Measurements from ENCODE around the gene MIOX. TPM values are rescaled to one million over a fixed set of nuclear protein-coding genes. Genes with fewer than 3 reads are reported as not detected.

Gene MIOX
- polyA plus RNA-seq, 1 donor from 2014 or later: not detected

- H3K79me2 ChIP-seq (replicated peaks; ENCODE audit: insufficient read depth, low read length): peaks cover 13% of the 10 kb centered on the region
- H3K36me3 ChIP-seq (ENCODE audit: insufficient read depth, low read length): no peaks in the 10 kb centered on the region
- H3K9me2 ChIP-seq (ENCODE audit: insufficient read depth, low read length): no peaks in the 10 kb centered on the region
- H3K4me2 ChIP-seq (ENCODE audit: low read length): no peak overlapping the region
- H3K4me3 ChIP-seq (ENCODE audit: low read length): no peak overlapping the region
- H3K27ac ChIP-seq (ENCODE audit: low read length): no peak overlapping the region
- H3K9ac ChIP-seq (ENCODE audit: low read length): no peak overlapping the region
- H4K20me1 ChIP-seq (ENCODE audit: insufficient read depth): peaks cover 8% of the 10 kb centered on the region
- H3K27me3 ChIP-seq (ENCODE audit: insufficient read depth, low read depth, low read length): peaks cover 32% of the 10 kb centered on the region
- no peaks in the 10 kb centered on the region for H3K9me3 ChIP-seq (ENCODE audit: low read length)
- TF ChIP-seq POLR2AphosphoS5 (IDR thresholded peaks at IDR 0.05) (no peak), SMC3 (conservative IDR thresholded peaks at IDR 0.05; ENCODE audit: poor library complexity) (no peak), RAD21 (conservative IDR thresholded peaks at IDR 0.05) (no peak), EZH2 (IDR thresholded peaks at IDR 0.05; ENCODE audit: borderline replicate concordance, insufficient read depth, low read length, poor library complexity, severe bottlenecking) (no peak), TAF1 (IDR thresholded peaks at IDR 0.05; ENCODE audit: low read depth) (no peak), CTCF (IDR thresholded peaks at IDR 0.05; ENCODE audit: poor library complexity, severe bottlenecking) (no peak), REST (IDR thresholded peaks at IDR 0.05; ENCODE audit: borderline replicate concordance) (no peak), MXI1 (conservative IDR thresholded peaks at IDR 0.05; ENCODE audit: poor library complexity, severe bottlenecking) (no peak), EP300 (conservative IDR thresholded peaks at IDR 0.05; ENCODE audit: poor library complexity, severe bottlenecking) (no peak)
- H2AFZ ChIP-seq (ENCODE audit: low read depth, low read length): no peak overlapping the region
- no peaks in the 10 kb centered on the region for H3F3A ChIP-seq (ENCODE audit: insufficient read depth, low read length, poor library complexity, severe bottlenecking)
Observed at GRCh38 chr22:50477923-50478322, 8.7 kb upstream of the MIOX start.

GRCh38 chr22:50479721-50480120 lies 6.9 kb upstream of the MIOX start:
- Histone ChIP-seq H3F3A (ENCODE audit: insufficient read depth, low read length, poor library complexity, severe bottlenecking) (no peaks in the 10 kb centered on the region), H2AFZ (ENCODE audit: low read depth, low read length) (no peak overlapping the region), H3K27me3 (ENCODE audit: insufficient read depth, low read depth, low read length) (peaks cover 32% of the 10 kb centered on the region), H3K4me3 (ENCODE audit: low read length) (no peak overlapping the region), H3K9me3 (ENCODE audit: low read length) (no peaks in the 10 kb centered on the region), H3K36me3 (ENCODE audit: insufficient read depth, low read length) (no peaks in the 10 kb centered on the region), H3K27ac (ENCODE audit: low read length) (no peak overlapping the region), H3K79me2 (replicated peaks; ENCODE audit: insufficient read depth, low read length) (no peaks in the 10 kb centered on the region), H3K9ac (ENCODE audit: low read length) (no peak overlapping the region), H3K4me2 (ENCODE audit: low read length) (no peak overlapping the region), H3K9me2 (ENCODE audit: insufficient read depth, low read length) (no peaks in the 10 kb centered on the region), H4K20me1 (ENCODE audit: insufficient read depth) (no peaks in the 10 kb centered on the region)
- TF ChIP-seq CTCF (IDR thresholded peaks at IDR 0.05; ENCODE audit: poor library complexity, severe bottlenecking) (no peak), RAD21 (conservative IDR thresholded peaks at IDR 0.05) (no peak), TAF1 (IDR thresholded peaks at IDR 0.05; ENCODE audit: low read depth) (no peak), EZH2 (IDR thresholded peaks at IDR 0.05; ENCODE audit: borderline replicate concordance, insufficient read depth, low read length, poor library complexity, severe bottlenecking) (no peak), POLR2AphosphoS5 (IDR thresholded peaks at IDR 0.05) (no peak)
